ENCODE data around the gene FUBP3.
"Not testable (repeated sequence)": the region's sequence is repeated elsewhere in the genome, so short reads cannot be mapped to it uniquely, and the experiment has no call there.

The FUBP3 gene

GRCh38 chr9:130556396-130557076 is 22.8 kb upstream of the FUBP3 start:
- no peak for DNase-seq

GRCh38 chr9:130557077-130557468 is 22.3 kb upstream of the FUBP3 start:
- no peak for DNase-seq

DNA sequence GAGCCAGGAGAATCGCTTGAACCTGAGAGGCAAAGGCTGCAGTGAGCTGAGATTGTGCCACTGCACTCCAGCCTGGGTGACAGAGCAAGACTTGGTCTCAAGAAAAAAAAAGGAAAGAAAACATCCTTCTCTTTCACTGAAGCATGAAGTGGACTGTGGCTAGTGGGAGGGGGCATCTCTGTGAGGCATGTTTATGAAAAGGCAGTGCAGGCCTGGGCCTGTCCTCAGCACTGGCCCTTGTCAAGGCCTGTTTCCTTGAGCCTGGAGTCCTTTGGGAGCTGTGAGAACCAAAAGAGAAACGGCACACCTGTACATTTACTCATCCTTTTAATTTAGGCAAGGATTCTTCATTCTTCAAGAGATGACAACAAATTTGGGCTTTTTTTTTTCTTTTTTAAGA is 18.3 kb upstream of the FUBP3 start:
- DNase-seq = no peak

GRCh38 chr9:130562525-130562924 is 16.9 kb upstream of the FUBP3 start:
- DNase-seq = not testable (repeated sequence)

DNA sequence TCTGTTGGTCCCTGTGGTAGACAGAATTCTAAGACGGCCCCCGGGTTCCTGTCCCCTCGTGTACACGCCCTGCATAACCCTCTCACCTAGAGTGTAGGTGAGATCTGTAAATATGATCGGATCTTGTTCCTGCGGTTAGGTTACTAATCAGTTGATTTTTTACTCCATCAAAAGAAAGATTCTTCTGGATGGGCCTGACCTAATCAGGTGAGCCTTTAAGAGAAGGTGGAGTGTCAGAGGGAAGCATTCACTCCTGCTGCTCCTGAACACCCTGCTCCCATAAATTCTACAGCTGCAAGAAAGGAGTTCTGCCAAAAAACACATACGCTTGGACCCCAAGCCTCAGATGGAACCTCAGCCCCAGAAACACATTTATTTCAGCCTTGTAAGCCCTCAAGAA is 15.6 kb upstream of the FUBP3 start:
- no peak for DNase-seq

DNA sequence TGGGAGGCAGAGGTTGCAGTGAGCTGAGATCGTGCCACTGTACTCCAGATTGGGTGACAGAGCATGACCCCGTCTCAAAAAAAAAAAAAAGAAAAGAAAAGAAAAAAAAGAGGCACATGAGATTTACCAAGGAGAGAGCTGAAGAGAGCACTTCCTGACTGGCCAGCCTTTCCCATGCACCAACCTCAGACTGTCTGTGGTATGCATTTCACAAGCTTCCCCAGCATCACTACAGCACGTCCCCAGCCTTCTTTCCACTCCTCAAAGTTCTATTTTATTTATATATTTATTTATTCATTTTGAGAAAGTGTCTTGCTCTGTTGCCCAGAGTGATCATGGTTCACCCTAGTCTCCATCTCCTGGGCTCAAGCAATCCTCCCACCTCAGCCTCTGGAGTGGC is 13.6 kb upstream of the FUBP3 start:
- DNase-seq = no peak

GRCh38 chr9:130570208-130570607 is 9.2 kb upstream of the FUBP3 start:
- DNase-seq = no peak

GRCh38 chr9:130575514-130575913 is 3.9 kb upstream of the FUBP3 start:
- DNase-seq = no peak

DNA sequence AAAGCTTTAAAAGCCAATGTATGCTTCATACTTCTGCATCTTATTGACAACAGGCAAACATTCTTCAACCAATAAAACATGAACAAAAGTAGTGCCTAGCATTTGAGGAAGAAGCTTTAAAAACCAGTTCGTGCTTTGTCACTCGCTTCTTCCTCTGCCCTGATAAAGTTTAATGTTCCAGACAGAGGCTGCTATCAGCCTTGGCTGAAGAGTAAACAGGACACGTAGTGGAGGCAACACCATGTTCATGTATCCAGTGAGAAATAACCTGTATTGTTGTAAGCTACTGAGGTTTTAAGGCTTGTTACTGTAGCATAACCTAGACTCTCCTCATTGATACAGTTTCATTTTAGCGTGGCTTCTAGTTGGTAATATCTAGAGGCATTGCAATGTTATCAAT is 3.2 kb upstream of the FUBP3 start:
- no peak for DNase-seq

GRCh38 chr9:130579738-130580463 is 524 bp downstream of the FUBP3 start:
- DNase-seq = no peak

- DNase-seq = no peak
These were observed 2.4 kb downstream of the FUBP3 start for GRCh38 chr9:130581766-130582165.

DNA sequence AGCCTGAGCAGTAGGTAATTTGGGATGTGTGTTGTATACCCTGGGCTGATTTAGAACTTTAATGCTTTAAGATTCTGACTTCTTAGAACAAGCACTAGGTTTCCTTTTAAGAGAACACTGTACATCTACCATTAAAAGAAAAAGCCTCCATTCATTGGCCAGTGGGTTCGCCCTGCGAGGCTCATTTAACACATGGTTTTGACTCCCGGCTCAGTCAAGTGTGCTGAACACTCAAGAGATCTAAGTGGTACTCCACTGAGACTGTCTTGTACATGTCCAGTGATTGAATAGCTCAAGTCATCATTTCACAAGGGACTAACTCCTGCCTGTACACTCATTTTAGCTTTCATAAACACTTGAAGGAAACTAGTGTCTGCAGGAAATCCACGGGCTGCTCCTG is 3.9 kb downstream of the FUBP3 start:
- no peak for DNase-seq

GRCh38 chr9:130587921-130588320 is 8.5 kb downstream of the FUBP3 start:
- no peak for DNase-seq

DNA sequence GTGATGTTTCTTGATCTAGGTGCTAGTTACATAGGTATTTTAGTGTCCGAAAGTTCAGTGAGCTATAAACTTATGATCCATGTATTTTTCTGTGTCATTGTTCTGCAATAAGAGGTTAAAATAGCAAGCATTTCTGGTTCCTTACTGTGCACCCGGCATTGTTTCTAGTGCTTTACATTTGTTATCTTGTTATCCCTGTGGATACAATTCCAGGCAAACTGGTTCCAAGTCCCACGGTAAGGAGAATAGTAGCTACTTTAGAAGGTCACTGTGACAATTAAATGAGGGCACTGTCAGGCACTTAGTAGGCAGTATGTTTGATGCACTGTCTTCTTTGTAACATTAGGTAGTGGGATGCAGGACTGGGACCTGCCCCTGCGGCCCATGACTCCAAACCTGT is 9.0 kb downstream of the FUBP3 start:
- DNase-seq = no peak

GRCh38 chr9:130589754-130590153 is 10.4 kb downstream of the FUBP3 start:
- DNase-seq = no peak

GRCh38 chr9:130590305-130590704 is 10.9 kb downstream of the FUBP3 start:
- DNase-seq = no peak

- no peak for DNase-seq
These were observed 13.6 kb downstream of the FUBP3 start for GRCh38 chr9:130593020-130593419.

DNA sequence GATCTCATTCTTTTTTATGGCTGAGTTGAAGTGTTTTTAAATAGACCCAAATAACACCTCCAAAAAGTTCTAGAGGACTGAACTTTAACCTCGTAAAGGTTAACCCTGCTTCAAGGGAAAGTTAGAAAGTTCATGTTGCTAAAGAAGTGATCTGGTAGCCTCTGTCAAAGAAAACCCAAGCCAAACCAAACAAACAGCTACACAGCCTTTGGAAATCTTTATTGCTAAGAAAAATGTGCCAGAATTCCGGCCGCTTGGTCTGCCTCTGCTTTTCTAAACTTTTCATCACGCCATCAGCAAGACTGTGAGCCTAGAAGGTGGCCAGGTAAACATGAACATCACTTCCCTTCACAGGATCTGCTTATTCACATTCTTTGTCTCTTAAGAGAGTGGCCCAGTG is 17.9 kb downstream of the FUBP3 start:
- DNase-seq = no peak

- DNase-seq = no peak
These were observed 18.8 kb downstream of the FUBP3 start for GRCh38 chr9:130598188-130598587.

DNA sequence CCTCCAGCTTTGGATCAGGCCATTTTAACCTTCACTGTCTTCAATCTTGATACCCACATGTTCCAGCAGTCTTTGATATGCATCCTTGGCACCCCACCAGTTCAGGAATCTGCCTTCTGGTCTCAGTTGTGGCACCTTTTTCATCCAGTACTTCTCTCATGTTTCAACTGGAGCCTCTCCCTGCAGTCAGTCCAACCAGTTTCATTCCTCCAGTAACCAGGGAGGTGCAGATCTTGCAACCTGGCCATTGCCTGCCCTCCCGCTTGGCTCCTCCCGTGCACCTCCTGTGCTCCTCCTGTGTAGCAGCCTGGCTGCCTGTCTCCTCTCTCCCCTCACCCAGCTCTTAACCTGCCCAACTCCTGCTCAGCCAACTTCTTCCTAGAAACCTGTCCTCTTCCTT is 20.2 kb downstream of the FUBP3 start:
- no peak for DNase-seq

DNA sequence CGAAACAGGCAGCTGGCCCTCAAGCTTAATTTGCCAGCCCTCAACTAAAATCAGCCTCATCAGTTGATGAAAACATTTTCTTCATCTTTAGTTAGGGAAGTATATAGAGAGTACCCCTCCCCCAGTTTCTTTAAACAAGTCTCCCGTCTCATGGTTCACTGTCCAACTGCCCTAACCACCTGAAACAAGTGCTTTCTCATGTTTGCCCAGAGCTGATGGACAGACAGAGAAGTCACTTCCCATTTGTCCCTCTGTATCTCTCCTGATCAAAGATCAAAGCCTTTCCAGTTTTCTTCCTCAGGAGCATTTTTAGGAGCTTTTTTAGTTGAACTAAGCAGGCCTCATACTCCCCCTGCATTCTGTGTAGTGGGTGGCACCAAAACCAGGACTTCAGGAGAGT is 21.7 kb downstream of the FUBP3 start:
- DNase-seq = no peak

DNA sequence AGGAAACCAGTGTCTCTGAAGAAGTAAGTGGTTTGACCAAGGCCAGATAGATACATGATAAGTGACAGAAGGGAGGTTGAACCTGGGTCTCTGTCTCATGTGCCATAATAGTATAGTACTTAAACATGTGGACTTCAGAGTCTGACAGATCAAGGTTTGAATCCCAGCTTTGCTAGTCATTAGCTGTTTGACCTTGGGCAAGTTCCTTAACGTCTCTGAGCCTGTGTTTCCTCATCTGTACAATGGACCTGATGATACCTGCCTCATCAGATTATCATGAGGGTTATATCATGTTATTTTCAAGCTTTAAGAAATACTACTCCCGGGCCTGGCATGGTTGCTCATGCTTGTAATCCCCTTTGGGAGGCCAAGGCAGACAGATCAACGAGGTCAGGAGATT is 24.9 kb downstream of the FUBP3 start:
- DNase-seq = no peak

- no peak for DNase-seq
These were observed 27.7 kb downstream of the FUBP3 start for GRCh38 chr9:130606887-130607600.

Measured in effector CD8-positive, alpha-beta T cell (primary cell).